H9 (cell line): ENCODE measurements around the gene COL4A4. TPM values are rescaled to one million over a fixed set of nuclear protein-coding genes. Genes with fewer than 3 reads are reported as not detected.
A peak's percentile ranks its signal among the peaks of the same experiment; 100 is the strongest.
"Not testable (repeated sequence)": the region's sequence is repeated elsewhere in the genome, so short reads cannot be mapped to it uniquely, and the experiment has no call there.

Source experiments
- DNase-seq: peaks from one replicate; pipeline ENCODE4 v3.0.0-alpha.2; 2017
- H2AFZ ChIP-seq: one replicate; pipeline ENCODE4 v1.6.1; 2013; ENCODE audit warnings: mild to moderate bottlenecking, low read length, control low read depth, moderate library complexity
- H2AK5ac ChIP-seq: 2 replicates; pipeline ENCODE4 v1.6.1; 2013; ENCODE audit warnings: low read length, control low read depth, mixed read lengths; ENCODE audit not compliant: insufficient read length
- H2BK120ac ChIP-seq: one replicate; pipeline ENCODE4 v1.6.1; 2013; ENCODE audit warnings: low read depth, mild to moderate bottlenecking, low read length, control low read depth, inconsistent platforms; ENCODE audit not compliant: poor library complexity, severe bottlenecking
- H2BK12ac ChIP-seq: 2 replicates; pipeline ENCODE4 v1.6.1; 2013; ENCODE audit warnings: low read length, control low read depth, mixed read lengths, low read depth; ENCODE audit not compliant: insufficient read length
- H2BK15ac ChIP-seq: 2 replicates; pipeline ENCODE4 v1.6.1; 2013; ENCODE audit warnings: low read depth, low read length, control low read depth
- H2BK20ac ChIP-seq: one replicate; pipeline ENCODE4 v1.6.1; 2013; ENCODE audit warnings: low read depth, mild to moderate bottlenecking, low read length, control low read depth, inconsistent platforms; ENCODE audit not compliant: poor library complexity, severe bottlenecking
- H2BK5ac ChIP-seq: 2 replicates; pipeline ENCODE4 v1.6.1; 2013; ENCODE audit warnings: low read length, control low read depth, mixed read lengths; ENCODE audit not compliant: insufficient read length
- H3K14ac ChIP-seq: 2 replicates; pipeline ENCODE4 v1.6.1; 2013; ENCODE audit warnings: low read length, control low read depth; ENCODE audit not compliant: insufficient read depth
- H3K18ac ChIP-seq: 2 replicates; pipeline ENCODE4 v1.6.1; 2013; ENCODE audit warnings: low read depth, mild to moderate bottlenecking, mixed read lengths, low read length, control low read depth; ENCODE audit not compliant: insufficient read length
- H3K23ac ChIP-seq: 2 replicates; pipeline ENCODE4 v1.6.1; 2013; ENCODE audit warnings: low read length, control low read depth, mixed read lengths, low read depth; ENCODE audit not compliant: insufficient read length
- H3K23me2 ChIP-seq: 2 replicates; pipeline ENCODE4 v1.6.1; 2013; ENCODE audit warnings: low read depth, mild to moderate bottlenecking, mixed read lengths, low read length, control low read depth; ENCODE audit not compliant: insufficient read length, poor library complexity, severe bottlenecking
- H3K27ac ChIP-seq: 2 replicates; pipeline ENCODE4 v1.5.1; 2013; ENCODE audit warnings: low read length, control low read depth, mixed read lengths, low read depth; ENCODE audit not compliant: insufficient read length
- H3K27me3 ChIP-seq: 2 replicates; pipeline ENCODE4 v1.6.1; 2013; ENCODE audit warnings: low read length, control low read depth, inconsistent platforms; ENCODE audit not compliant: insufficient read depth
- H3K4ac ChIP-seq: 2 replicates; pipeline ENCODE4 v1.6.1; 2013; ENCODE audit warnings: low read depth, mild to moderate bottlenecking, control low read depth, inconsistent platforms, low read length, moderate library complexity
- H3K4me1 ChIP-seq: 2 replicates; pipeline ENCODE4 v1.6.1; 2013; ENCODE audit warnings: low read length, control low read depth, inconsistent platforms; ENCODE audit not compliant: insufficient read depth
- H3K4me2 ChIP-seq: 2 replicates; pipeline ENCODE4 v1.6.1; 2013; ENCODE audit warnings: low read length, control low read depth, mixed read lengths; ENCODE audit not compliant: insufficient read length, insufficient read depth
- H3K56ac ChIP-seq: 2 replicates; pipeline ENCODE4 v1.6.1; 2013; ENCODE audit warnings: low read depth, mild to moderate bottlenecking, mixed read lengths, low read length, control low read depth; ENCODE audit not compliant: insufficient read length
- H3K79me1 ChIP-seq: 2 replicates; pipeline ENCODE4 v1.6.1; 2013; ENCODE audit warnings: low read depth, mild to moderate bottlenecking, moderate library complexity, low read length, control low read depth, inconsistent platforms; ENCODE audit not compliant: insufficient read depth, poor library complexity, severe bottlenecking
- H3K79me2 ChIP-seq: 2 replicates; pipeline ENCODE4 v1.6.1; 2013; ENCODE audit warnings: low read length, control low read depth, inconsistent platforms; ENCODE audit not compliant: insufficient read depth
- H3K9ac ChIP-seq: 2 replicates; pipeline ENCODE4 v1.6.1; 2013; ENCODE audit warnings: low read length, control low read depth, mixed read lengths; ENCODE audit not compliant: insufficient read length; ENCODE audit errors: extremely low read depth
- H3K9me3 ChIP-seq: one replicate; pipeline ENCODE4 v1.6.1; 2013; ENCODE audit warnings: low read depth, low read length, inconsistent platforms; ENCODE audit not compliant: control insufficient read depth
- H3T11ph ChIP-seq: one replicate; pipeline ENCODE4 v1.6.1; 2013; ENCODE audit warnings: mild to moderate bottlenecking, low read length, control low read depth, inconsistent platforms
- H4K20me1 ChIP-seq: one replicate; pipeline ENCODE4 v1.6.1; 2013; ENCODE audit not compliant: control insufficient read depth, insufficient read length, insufficient read depth
- H4K5ac ChIP-seq: 2 replicates; pipeline ENCODE4 v1.6.1; 2013; ENCODE audit warnings: low read depth, mild to moderate bottlenecking, mixed read lengths, low read length, control low read depth; ENCODE audit not compliant: insufficient read length
- H4K8ac ChIP-seq: replicated peaks from 2 replicates; pipeline ENCODE4 v1.6.1; 2013; ENCODE audit warnings: low read length, control low read depth, mixed read lengths, low read depth; ENCODE audit not compliant: insufficient read length
- H4K91ac ChIP-seq: 2 replicates; pipeline ENCODE4 v1.6.1; 2013; ENCODE audit warnings: low read depth, mild to moderate bottlenecking, moderate library complexity, mixed read lengths, low read length, control low read depth; ENCODE audit not compliant: insufficient read length
- H3K27ac Mint-ChIP-seq, 3 experiments: 2 replicates in 2 of 3; 3 replicates in 1 of 3; pipeline ENCODE4 v1.8.0; 2020 to 2021; ENCODE audit warnings: mixed read lengths in 3 of 3, mild to moderate bottlenecking in 1 of 3, moderate library complexity in 1 of 3
- H3K27me3 Mint-ChIP-seq: 2 replicates; pipeline ENCODE4 v1.8.0; 2021; ENCODE audit warnings: low read depth, mild to moderate bottlenecking, moderate library complexity, mixed read lengths
- H3K36me3 Mint-ChIP-seq, 3 experiments: 2 replicates in 2 of 3; 3 replicates in 1 of 3; pipeline ENCODE4 v1.8.0; 2020 to 2021; ENCODE audit warnings: low read depth in 3 of 3, mixed read lengths in 3 of 3; ENCODE audit not compliant: insufficient read depth in 1 of 3
- H3K4me1 Mint-ChIP-seq, 2 experiments: 2 replicates each; pipeline ENCODE4 v1.8.0; 2020; ENCODE audit warnings: mixed read lengths in 2 of 2
- H3K4me3 Mint-ChIP-seq, 2 experiments: 2 replicates in 1 of 2; 3 replicates in 1 of 2; pipeline ENCODE4 v1.8.0; 2020 to 2021; ENCODE audit warnings: mild to moderate bottlenecking in 2 of 2, mixed read lengths in 2 of 2, moderate library complexity in 1 of 2
- H3K9me3 Mint-ChIP-seq, 2 experiments: 2 replicates in 1 of 2; 3 replicates in 1 of 2; pipeline ENCODE4 v1.8.0; 2020; ENCODE audit warnings: mild to moderate bottlenecking in 2 of 2, mixed read lengths in 2 of 2, moderate library complexity in 1 of 2
- WGBS: extraction: QIAGEN DNeasy Blood & Tissue Kit; methylation state at CpG from one replicate; pipeline ENCODE4 v1.1.7; 2013; ENCODE audit warnings: missing lambda C conversion rate, low lambda C conversion rate, mixed read lengths; ENCODE audit not compliant: insufficient read length; ENCODE audit errors: extremely low coverage; 5-methylcytosine and 5-hydroxymethylcytosine counted together
- total RNA-seq: library from RNA; stranded (reverse); gene quantifications from 2 replicates; pipeline ENCODE4 v1.2.1, GENCODE V29; 2021
- TF ChIP-seq, protein P1 (sequence below): fragments of 200-600 bp; sonication (generic); conservative IDR thresholded peaks from 3 replicates; pipeline ENCODE4 v1.8.0; 2021; ENCODE audit warnings: antibody characterized with exemption, mild to moderate bottlenecking

COL4A4 gene
- total RNA-seq, 1 experiment from 2014 or later = 0.92 TPM

- H3K14ac ChIP-seq = no peak overlapping the region
- H3K4me3 Mint-ChIP-seq = no peak overlapping the region
- WGBS = no CpG with 5 or more reads among the region's 6 CpGs
- no peaks in the 10 kb centered on the region for H3K79me1 ChIP-seq
- no peak overlapping the region for H2AK5ac ChIP-seq
- no peak overlapping the region for H2BK120ac ChIP-seq
- no peak overlapping the region for H3T11ph ChIP-seq
- peaks cover 0 to under 1% (median 0%) of the 10 kb centered on the region in 3 experiments; a peak in 1 of 7 replicates for H3K36me3 Mint-ChIP-seq
- no peak overlapping the region for H3K27ac ChIP-seq
- H4K5ac ChIP-seq = no peak overlapping the region
- no peaks in the 10 kb centered on the region for H3K4me1 Mint-ChIP-seq
- H4K91ac ChIP-seq = no peak overlapping the region
- H2BK20ac ChIP-seq = no peak overlapping the region
- H3K4me2 ChIP-seq = no peak overlapping the region
- H3K79me2 ChIP-seq = no peaks in the 10 kb centered on the region
- no peak overlapping the region for H2BK15ac ChIP-seq
- no peaks in the 10 kb centered on the region for H4K20me1 ChIP-seq
- H2BK12ac ChIP-seq = no peak overlapping the region
- TF ChIP-seq, protein P1, sequence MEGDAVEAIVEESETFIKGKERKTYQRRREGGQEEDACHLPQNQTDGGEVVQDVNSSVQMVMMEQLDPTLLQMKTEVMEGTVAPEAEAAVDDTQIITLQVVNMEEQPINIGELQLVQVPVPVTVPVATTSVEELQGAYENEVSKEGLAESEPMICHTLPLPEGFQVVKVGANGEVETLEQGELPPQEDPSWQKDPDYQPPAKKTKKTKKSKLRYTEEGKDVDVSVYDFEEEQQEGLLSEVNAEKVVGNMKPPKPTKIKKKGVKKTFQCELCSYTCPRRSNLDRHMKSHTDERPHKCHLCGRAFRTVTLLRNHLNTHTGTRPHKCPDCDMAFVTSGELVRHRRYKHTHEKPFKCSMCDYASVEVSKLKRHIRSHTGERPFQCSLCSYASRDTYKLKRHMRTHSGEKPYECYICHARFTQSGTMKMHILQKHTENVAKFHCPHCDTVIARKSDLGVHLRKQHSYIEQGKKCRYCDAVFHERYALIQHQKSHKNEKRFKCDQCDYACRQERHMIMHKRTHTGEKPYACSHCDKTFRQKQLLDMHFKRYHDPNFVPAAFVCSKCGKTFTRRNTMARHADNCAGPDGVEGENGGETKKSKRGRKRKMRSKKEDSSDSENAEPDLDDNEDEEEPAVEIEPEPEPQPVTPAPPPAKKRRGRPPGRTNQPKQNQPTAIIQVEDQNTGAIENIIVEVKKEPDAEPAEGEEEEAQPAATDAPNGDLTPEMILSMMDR = no peak
- H3K27ac Mint-ChIP-seq = peak overlapping the region in 1 of 3 experiments; percentile 62; a peak in 1 of 7 replicates
- H3K27me3 Mint-ChIP-seq = no peaks in the 10 kb centered on the region; the same call in 1 of the 2 replicates
- no peak overlapping the region for H2AFZ ChIP-seq
- no peaks in the 10 kb centered on the region for H3K27me3 ChIP-seq
- no peak overlapping the region for H3K23ac ChIP-seq
- no peaks in the 10 kb centered on the region for H3K9me3 ChIP-seq
- DNase-seq = no peak
- no peak overlapping the region for H4K8ac ChIP-seq
- no peak overlapping the region for H2BK5ac ChIP-seq
- no peak overlapping the region for H3K56ac ChIP-seq
- H3K4ac ChIP-seq = no peak overlapping the region
- H3K9ac ChIP-seq = no peak overlapping the region
- H3K4me1 ChIP-seq = no peaks in the 10 kb centered on the region
- no peaks in the 10 kb centered on the region for H3K23me2 ChIP-seq
- no peak overlapping the region for H3K18ac ChIP-seq
- peaks cover 0 to 5% of the 10 kb centered on the region in 2 experiments; a peak in 3 of 5 replicates for H3K9me3 Mint-ChIP-seq
Observed at GRCh38 chr2:227079726-227080125, 84.3 kb downstream of the COL4A4 start.

DNA sequence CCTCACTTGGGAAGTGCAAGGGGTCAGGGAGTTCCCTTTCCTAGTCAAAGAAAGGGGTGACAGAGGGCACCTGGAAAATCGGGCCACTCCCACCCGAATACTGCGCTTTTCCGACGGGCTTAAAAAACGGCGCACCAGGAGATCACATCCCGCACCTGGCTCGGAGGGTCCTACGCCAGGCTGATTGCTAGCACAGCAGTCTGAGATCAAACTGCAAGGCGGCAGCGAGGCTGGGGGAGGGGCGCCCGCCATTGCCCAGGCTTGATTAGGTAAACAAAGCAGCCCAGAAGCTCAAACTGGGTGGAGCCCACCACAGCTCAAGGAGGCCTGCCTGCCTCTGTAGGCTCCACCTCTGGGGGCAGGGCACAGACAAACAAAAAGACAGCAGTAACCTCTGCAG, 98.9 kb downstream of the COL4A4 start:
- H3K27ac ChIP-seq, H3K79me2 ChIP-seq, H3K56ac ChIP-seq, H3K14ac ChIP-seq, H2BK120ac ChIP-seq, H2BK12ac ChIP-seq, H3K4ac ChIP-seq, H3K18ac ChIP-seq, H2AFZ ChIP-seq, H3K23me2 ChIP-seq, H3K4me1 ChIP-seq, H2BK15ac ChIP-seq, H2BK5ac ChIP-seq, H3K27me3 ChIP-seq, H3K9me3 ChIP-seq, H3K23ac ChIP-seq, H3K27me3 Mint-ChIP-seq, H2BK20ac ChIP-seq, H3K79me1 ChIP-seq, H3T11ph ChIP-seq, H4K20me1 ChIP-seq, H4K91ac ChIP-seq, H4K5ac ChIP-seq, H4K8ac ChIP-seq, H2AK5ac ChIP-seq, H3K9ac ChIP-seq: not testable (repeated sequence)
- peak; percentile 46 for DNase-seq
- H3K4me3 Mint-ChIP-seq = peak overlapping the region; percentile 80 to 82
- peaks cover 15 to 17% of the 10 kb centered on the region in 2 experiments for H3K4me1 Mint-ChIP-seq
- H3K36me3 Mint-ChIP-seq = peaks cover 6 to 13% (median 12%) of the 10 kb centered on the region in 3 experiments
- H3K27ac Mint-ChIP-seq = peak overlapping the region in 2 of 3 experiments; percentile 96 to 97; a peak in 6 of 7 replicates
- peak overlapping the region; percentile 35 for H3K4me2 ChIP-seq
- H3K9me3 Mint-ChIP-seq = peaks cover 8 to 11% of the 10 kb centered on the region in 2 experiments
- WGBS = no CpG with 5 or more reads among the region's 14 CpGs
